ENCODE results near the gene LEPROT.

The LEPROT gene

DNA sequence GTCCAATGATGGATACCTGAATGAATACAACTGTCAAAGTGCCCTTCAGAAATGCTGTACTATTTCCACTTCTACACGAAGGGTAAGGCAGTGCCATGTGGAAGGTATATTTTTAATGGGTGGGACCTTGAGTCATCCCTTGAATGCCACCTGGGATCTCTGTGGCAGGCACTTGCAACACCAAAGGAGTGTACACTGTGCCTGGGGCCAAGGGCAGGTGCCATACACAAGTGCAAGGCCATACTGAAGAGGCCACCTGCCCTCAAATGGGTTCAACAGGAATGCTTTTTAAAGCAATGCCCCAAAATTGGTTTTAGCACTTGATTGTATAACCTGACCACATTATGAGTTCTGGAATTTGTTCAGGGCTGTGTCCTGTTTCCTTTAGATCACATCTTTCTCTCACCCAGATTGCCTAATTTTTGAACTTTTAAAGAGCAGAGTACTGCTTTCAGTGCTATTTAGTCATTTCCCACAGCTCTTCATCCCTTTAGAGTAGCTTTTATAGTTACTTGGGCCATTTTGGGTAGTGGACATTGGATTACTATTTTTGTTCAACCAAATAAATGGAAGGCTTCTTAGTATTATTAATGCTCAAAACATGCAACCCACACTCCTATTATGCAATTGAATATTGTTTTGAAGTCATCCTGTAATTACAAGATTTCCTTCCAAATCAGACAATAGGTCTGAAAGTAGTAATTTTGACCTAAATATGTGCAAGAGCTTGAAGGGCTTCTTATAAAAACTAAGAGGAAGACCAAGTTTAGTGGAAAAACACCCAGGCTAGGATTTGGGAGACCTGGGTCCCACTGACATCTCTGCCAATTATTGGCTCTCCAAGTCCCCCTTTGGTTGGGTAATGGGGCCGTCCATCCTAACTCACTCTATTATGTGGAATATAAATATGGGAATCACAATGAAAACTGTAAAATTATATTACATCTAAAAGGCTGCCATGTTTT, 57.2 kb downstream of the LEPROT start:
- DNase-seq (ENCODE audit: low read depth in 3 of 3), result no peak

DNA sequence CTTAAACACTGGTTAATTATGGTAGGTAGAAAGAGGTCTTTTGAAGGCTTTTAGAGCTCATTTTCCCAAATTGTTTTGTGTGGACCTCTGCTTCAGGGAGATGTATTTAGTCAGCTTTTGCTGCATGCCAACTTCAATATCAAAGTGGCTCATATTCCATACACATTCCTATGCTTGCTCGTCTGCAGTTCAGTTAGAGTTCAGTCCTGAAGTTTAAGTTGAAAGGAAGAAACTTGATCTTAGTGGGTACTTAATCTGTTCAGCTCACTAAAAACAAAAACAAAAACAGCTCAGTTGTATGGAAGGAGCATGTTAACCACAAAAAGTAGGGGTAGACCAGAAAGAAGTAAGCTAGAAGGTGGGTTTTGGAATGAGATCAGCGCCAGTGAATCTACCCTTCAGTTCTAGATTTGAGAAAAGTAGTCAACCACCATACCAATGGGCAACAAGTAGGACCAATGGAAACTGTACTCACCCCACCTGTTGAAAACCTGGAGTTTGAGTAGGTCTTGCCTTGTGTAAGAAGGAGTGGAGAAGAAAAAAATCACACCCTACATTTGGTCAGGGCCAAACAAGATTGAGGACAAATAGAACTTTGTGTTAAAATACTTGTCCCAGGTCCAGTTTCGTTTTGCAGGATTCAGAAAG, 58.0 kb downstream of the LEPROT start:
- DNase-seq (ENCODE audit: low read depth in 3 of 3), result no peak

DNA sequence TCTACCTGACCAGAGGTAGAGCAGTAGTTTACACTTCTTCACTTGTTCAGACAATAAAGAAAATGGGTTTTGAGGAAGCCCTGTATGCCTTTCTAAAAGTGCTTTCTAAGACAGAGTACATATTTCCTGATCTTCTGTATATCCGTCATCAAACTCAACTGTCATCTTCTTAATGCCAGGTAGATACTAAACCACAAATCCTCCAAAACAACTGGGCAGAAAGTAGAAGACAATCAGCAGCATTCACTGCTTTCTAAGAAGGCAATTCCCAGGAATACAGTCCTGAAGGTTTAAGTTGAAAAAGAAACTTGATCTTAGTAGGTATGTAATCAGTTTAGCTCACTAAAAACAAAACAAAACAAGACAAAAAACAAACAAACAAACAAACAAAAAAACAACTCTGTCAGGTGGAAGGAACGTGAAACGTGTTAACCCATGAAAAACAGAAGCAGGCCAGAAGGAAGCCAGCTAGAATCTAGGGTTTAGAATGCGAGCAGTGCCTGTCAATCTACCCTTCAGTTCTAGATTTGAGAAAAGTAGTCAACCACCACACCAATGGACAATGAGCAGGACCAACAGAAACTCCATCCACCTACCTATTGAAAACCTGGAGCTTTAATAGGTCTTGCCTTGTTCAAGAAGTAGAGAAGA, 59.2 kb downstream of the LEPROT start:
- no peak for DNase-seq (ENCODE audit: low read depth in 3 of 3)

DNA sequence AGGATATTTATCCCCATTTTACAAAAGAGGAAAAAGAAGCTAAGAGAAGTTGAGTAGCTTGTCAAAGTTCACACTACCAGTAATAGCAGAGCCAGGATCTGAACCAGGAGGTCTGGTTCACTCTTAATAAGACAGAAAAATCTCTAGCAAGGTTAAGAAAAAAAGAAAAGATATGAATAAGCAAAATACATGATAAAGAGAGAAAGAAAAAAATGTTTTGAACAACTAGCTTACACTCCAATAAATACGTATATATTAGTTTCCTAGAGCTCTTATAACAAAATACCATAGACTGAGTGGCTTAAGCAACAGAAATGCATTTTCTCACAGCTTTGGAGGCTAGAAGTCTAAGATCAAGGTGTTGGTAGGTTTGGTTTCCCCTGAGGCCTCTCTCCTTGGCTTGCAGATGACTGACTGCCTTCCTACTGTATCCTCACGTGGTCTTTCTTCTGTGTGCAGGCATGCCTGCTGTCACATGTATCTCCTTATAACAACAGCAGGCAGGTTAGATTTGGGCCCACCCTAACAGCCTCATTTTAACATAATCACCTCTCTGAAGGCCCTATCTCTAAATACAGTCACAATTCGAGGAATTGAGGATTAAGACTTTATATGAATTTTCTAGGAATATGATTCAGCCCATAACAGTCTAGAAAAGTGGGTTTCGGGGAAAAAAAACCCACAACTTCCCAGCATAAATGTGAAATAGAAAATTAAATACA, 60.4 kb downstream of the LEPROT start:
- no peak for DNase-seq (ENCODE audit: low read depth in 3 of 3)

DNA sequence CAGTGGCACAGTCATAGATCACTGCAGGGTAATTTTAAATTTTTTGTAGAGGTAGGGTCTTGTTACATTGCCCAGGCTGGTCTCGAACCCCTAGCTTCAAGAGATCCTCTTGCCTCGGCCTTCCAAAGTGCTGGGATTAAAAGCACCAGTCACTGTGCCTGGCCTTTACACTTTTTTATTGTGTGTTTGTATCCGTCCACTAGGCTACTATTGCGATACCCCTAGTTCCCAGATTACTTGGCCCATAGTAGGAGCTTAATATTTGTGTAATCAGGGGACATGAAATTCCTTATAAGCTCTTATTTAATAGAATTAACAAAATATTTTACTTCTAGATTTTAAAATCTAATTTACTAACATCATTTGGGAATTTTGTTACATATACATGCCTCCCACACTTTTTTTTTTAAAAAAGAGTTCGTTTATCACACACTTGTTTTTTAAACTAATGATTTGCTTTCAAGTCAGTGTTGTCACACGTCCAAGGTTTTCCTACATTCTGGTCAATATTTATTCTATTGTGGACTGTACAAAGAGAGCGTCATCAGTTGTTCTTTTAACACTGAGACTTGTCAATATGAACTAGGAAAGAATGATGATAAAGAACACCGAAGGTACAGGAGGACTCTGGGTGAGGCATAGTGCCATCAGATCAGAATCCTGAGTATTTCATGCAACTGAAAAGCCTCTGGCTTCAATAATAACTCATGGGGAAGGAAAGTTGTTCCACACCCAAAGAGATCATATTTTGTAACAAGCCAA, 63.7 kb downstream of the LEPROT start:
- no peak for DNase-seq (ENCODE audit: low read depth in 3 of 3)
